HG02642 (cell line): ENCODE data around the gene HOXA10.

Source experiments
- ATAC-seq: cut with Tn5 transposase; IDR thresholded peaks from one replicate; pipeline ENCODE4 v1.9.1; 2021; ENCODE audit warnings: mild to moderate bottlenecking; ENCODE audit not compliant: unreplicated experiment, poor library complexity

Gene HOXA10

DNA sequence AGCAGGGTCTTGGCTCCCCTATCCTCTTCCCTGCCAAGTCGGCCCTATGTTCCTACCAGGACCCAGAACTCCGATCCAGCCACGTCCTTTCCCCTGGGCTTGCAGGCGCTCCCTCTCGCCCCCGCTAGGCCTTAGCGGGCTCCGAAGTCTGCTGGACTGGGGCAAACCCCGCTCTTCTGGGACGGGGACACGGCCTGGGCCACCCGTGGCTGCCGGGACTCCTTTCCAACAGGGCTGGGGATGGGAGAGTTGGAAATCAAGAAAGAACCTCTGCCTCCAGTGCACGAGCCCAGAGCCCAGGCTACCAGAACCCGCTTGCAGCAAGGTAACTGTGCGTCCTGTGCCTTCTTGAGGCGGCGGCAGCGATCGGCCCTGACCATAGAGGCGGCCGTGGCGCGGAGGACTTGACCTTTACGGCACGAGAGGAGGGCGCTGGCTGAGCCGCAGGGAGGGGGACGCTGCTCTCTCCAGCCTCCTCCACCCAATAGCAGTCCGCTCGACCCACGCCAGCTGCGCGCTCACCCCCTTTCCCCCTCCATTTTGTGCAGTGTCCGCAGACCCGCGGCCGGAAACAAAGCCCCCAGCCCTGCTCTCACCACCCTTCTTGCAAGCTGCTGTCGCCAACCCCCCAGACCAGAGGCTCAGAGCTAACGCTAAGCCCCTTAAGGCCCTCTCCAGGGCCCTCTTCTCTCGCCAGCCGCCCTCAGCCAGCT is 17.9 kb upstream of the HOXA10 start:
- ATAC-seq = no peak

GRCh38 chr7:27191161-27191731 is 17.1 kb upstream of the HOXA10 start:
- ATAC-seq = no peak

- no peak for ATAC-seq
Measured at GRCh38 chr7:27189997-27190748, 16.1 kb upstream of the HOXA10 start.

- ATAC-seq = no peak
Measured at GRCh38 chr7:27189295-27189996, 15.3 kb upstream of the HOXA10 start.

DNA sequence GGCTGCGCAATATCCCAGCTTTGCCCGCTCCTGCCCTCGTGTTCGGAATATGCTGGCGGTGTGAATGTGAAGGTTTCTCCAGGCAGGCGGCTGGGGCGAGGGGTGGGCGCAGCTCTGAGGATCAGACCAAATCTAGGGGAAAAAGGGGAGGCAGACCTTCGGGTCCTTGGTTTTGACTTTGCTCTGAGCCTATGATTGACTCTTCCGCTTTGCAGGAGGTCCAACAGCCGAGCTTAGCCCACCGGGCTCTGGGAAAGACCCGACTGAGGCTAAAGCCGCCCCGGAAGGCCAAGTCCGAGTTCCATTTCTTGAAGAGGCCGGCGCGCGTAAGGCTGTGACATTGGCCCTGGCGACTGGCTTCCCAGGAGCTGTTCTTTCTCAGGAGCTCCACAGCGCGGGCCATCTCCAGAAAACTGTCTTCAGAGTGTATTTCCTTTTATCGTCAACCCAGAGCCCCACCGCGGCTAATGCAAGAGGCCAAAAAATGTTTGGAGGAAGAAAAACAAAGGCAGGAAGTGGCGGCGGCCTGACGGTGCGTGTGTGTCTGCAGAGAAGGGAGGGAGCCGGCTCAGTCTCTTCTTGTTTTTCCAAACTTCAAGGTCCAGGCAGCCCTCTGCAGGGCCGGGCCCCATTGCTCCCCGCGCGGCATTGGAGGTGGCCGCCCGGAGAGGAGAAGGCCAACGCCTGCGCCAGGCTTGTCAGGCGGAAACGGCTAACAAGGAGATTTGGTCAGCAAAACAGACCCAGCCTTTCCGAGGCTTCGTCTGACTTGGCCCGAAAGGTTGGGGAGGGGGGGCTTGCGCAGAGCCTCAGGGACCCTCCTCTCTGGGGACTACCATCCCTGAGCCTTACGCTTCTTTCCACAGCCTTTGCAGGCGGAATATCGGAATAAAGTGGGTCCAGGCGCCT is 14.5 kb upstream of the HOXA10 start:
- ATAC-seq = no peak

GRCh38 chr7:27187475-27188385 is 13.6 kb upstream of the HOXA10 start:
- no peak for ATAC-seq

DNA sequence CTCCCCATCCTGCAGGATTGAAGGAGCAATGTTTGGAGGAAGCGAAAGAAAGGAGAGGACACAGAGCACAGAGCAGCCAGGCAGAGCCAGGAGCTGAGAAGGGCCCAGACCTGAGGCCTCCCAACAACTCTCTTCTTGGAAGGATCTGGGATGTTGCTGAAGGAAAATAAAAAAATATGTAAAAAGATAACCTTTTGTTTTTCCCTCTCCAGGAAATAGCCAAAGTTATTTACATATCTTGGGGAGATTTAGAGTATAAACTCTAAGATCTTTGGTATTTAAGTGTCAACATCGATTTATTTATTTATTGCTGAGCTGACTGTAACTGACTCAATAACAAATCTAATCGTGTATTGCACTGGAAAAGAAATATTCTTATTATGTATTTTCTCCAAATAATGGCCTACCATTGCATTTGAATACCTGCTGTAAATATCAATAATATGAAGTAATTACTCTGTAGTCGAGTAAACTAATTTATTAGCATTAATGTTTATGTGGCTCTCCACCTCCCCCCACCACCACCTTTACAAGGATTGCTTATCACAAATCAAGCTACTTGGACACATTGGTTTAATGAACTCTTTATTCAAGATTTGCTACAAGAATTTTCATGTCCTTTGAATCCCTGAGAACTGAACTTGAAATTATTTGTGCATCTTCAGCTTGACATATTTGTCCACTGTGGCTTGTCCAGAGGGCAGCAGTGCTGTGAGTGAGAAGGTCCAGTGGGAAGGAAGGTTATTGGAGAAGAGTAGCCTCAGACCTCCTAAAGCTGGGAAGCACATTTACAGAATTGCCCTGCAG is 12.8 kb upstream of the HOXA10 start:
- ATAC-seq = no peak

GRCh38 chr7:27185854-27186667 is 11.9 kb upstream of the HOXA10 start:
- no peak for ATAC-seq

- ATAC-seq = no peak
Measured at GRCh38 chr7:27185013-27185853, 11.1 kb upstream of the HOXA10 start, which contains the start of gene HOXA11. HOXA11 (minus strand) TSS chr7:27185232; CDS start chr7:27185144, 88 bp downstream.

GRCh38 chr7:27184337-27185012 is 10.4 kb upstream of the HOXA10 start:
- no peak for ATAC-seq

DNA sequence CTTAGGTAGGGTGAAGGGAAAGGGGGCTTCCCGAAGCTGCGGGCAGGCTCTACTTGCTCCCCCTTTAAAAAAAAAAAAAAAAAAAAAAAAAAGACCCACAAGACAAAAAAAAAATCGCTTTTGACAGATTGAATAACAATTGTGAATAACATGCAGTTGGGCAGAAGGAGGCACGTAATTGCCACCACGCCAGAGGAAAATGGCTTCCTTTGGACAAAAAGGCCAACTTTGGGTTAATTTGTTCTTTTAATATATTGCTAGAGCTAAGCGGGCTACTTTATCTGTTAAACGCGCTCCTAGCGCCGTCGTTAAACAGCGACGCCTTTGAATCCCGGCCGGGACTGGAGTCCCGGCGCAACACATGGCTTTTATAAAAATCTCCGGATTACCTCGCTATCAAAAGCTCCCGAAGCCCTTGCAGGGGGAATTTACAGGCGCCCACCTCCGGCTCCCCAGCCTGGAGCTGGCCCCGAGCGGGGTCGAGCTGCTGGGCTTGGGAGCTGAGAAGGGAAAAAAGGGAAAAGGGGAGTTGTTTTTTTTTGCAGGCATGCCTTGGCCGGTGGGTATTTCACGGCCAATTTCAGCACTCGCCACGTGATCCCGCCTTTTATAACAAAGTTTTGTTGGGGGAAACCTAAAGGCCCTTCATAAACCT is 9.7 kb upstream of the HOXA10 start:
- ATAC-seq = no peak

GRCh38 chr7:27182861-27183681 is 9.0 kb upstream of the HOXA10 start:
- ATAC-seq = no peak

DNA sequence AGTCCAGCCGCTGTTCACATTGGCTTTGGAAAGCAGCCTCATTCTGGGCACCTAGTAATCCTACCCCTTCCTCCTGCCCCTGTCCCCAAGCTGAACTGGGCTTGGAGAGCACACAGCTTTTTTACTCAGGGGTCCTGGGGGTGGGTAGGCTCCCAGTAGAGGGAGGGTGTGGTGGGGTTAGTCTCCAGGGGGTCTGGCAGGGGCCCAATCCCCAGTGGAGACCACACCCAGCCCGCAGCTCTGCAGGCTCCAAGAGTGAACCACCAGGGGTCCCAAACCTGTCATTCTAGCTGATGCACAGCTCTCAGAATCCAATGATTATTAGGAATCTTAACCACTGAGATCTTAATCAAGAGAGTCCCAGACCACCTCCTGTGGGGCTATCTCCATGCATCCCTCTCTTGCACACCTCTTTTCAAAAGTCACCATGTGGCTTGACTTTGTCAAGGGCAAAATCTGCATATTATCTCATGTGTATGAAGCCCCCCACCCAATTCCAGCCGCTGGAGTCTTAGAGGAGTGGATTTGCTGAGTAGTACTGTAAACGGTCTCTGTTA is 8.2 kb upstream of the HOXA10 start:
- ATAC-seq = no peak

- no peak for ATAC-seq
Measured at GRCh38 chr7:27181795-27182275, 7.7 kb upstream of the HOXA10 start.
